Cortex of kidney (tissue), 1 donor: Measurements from ENCODE around the gene MCC.
A peak's percentile ranks its signal among the peaks of the same experiment; 100 is the strongest.

Experiments
- DNase-seq: peaks from one replicate; lab custom pipeline; 2025; lab: John Stamatoyannopoulos, UW

The MCC gene

GRCh38 chr5:113487781-113488644 is at the start of gene MCC:
TSS of gene MCC (minus strand) at chr5:113488453.
- no peak for DNase-seq

DNA sequence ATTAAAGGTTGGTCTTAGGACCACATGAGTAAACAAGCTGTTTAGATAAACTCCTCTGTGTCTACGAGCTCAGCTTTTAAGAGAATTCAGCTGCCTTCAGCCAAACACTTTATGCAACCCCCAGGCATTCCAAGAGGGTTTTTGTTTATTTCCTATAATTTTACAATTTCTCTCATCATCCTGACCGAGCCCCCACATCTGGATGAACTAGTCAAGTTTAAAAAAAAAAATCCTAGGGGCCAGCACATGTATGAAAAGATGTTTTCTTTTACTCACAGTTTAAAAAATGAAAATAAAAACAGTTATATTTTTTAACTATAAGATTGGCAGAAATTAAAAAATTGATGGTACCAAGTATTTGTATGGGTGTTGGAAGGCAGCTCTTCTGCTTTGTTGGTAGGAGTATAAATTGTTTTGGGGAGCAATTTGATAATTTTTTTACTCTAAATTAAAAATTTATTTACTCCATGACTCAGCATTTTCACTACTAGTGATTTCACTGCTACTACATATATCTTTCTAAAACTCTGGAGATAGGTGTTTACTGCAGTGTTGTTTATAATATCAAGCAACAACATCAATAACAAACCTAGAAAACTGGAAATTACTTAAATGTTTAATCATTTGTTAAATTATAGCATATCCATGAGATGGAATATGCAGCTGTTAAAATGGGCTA is 43.4 kb upstream of the MCC start:
- DNase-seq = no peak

- no peak for DNase-seq
These were observed 39.5 kb upstream of the MCC start for GRCh38 chr5:113527746-113528145.

DNA sequence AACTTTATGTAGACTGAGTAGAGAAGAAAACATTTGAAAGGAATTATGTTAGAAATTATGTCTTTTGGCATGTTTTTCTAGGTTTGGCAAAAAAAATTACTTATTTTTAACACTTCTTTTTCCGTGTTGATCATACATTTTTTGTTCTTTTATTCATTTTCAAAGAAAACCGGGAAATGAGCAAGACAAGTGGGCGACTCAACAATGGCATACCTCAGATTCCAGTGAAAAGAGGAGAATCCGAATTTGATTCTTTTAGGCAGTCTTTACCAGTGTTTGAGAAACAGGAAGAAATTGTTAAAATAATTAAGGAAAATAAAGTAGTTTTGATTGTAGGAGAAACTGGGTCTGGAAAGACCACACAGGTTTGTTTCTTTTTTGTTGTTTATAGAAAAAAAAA is 38.2 kb upstream of the MCC start:
- no peak for DNase-seq

GRCh38 chr5:113524927-113525326 is 36.7 kb upstream of the MCC start:
- no peak for DNase-seq

DNA sequence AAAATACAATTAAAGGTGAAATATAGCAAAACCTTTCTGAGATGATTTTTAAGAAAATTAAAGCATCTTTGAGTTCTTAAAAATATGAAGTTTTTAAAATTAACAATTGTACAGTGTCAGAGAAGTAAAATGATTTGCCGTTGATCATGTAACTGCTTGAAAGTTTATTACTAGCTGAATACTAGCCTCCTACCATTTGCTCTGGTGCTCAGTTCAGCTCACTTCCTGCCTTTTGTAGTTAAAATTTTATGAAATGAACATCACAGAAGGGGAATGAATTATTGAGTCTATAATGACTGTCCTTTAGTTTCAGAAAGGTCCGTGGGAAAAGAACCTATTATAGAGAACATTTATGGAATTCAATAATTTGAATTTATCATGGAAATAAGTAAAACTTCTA is 34.9 kb upstream of the MCC start:
- DNase-seq = no peak

DNA sequence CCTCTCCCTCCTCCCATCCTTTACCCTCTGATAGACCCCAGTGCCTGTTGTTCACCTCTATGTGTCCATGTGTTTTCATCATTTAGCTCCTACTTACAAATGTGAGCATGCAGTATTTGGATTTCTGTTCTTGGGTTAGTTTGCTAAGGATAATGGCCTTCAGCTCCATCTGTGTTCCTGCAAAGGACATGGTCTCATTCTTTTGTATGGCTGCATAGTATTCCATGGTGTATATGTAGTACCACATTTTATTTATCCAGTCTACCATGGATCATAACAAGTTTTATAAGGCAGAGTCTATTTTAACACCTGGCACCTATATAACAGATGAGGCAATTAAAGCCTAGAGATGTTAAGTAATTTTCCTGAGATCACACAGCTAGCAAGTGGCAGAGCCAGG is 32.6 kb upstream of the MCC start:
- DNase-seq = no peak

- DNase-seq = no peak
These were observed 32.2 kb upstream of the MCC start for GRCh38 chr5:113520429-113520828.

DNA sequence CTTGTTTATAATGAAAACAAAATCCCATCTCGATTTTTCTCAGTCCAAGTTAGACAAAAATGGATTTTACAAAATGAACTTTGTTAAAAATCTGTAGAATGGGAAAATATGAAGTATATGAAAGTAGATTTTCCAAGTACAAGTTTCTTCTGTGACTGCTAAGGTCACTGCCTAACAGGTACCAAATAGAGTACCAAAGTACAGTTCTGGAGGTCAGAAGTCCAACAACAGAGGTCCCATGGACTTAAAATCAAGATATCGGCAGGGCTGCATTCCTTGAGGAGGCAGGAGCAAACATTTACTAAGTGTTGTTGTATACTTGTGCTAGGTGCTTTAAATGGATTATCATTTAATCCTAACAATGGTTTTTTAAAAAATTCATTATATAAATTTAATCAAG is 31.2 kb upstream of the MCC start:
- DNase-seq = no peak

- no peak for DNase-seq
These were observed 30.6 kb upstream of the MCC start for GRCh38 chr5:113518884-113519283.

- DNase-seq = no peak
These were observed 26.0 kb upstream of the MCC start for GRCh38 chr5:113514289-113514635.

- peak; percentile 43 for DNase-seq
These were observed 25.4 kb upstream of the MCC start, which contains the start of gene YTHDC2 for GRCh38 chr5:113513384-113514288. TSS of gene YTHDC2 (plus strand) at chr5:113513694. CDS start at chr5:113513896, 202 bp downstream.

DNA sequence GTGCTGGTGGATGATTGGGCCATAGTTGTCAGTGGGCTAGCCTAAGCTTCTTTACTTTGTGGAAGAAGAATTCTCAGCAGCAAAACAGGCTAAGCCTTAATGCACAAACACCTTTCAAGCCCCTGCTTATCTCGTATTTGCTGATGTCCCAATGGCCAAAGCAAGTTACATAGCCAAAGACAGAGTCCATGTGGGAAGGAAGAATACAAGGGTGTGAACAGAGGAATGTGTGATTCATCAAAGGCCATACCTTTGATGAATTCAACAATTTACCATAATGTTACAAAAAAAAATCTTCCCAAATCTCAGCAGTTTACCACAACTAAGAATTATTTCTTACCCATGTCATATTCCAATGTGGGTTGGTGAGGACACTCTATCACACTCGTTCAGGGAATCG is 24.1 kb upstream of the MCC start:
- no peak for DNase-seq

DNA sequence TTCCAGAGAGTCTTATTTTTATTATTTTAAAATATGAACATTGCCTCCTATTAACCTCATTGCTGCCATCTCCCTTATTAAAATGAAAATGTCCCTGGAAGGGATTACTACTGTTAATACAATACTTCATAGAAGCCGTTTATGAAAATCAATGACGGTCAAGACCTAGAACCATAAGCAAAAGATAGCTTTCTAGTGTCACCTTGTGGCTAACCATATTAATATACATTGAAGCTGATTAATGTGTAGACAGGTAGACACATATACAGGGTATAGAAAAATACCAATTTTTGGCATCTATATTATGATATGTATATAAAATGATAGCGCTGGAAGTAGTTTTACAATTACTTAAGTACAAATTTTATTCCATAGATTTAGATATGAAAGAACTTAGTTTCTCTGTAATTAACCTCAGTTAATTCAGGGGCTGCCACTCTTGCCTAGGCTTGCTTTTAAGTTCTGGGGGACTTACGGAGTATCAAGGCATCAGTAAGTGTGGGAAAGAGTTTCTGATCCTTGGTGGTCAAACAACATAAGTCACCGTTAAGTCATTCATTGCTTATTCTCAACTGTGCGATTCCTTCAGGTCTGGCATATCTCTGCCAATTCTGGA is 22.7 kb upstream of the MCC start:
- DNase-seq = no peak

- DNase-seq = no peak
These were observed 20.5 kb upstream of the MCC start for GRCh38 chr5:113508756-113509155.

GRCh38 chr5:113507601-113508000 is 19.3 kb upstream of the MCC start:
- no peak for DNase-seq

DNA sequence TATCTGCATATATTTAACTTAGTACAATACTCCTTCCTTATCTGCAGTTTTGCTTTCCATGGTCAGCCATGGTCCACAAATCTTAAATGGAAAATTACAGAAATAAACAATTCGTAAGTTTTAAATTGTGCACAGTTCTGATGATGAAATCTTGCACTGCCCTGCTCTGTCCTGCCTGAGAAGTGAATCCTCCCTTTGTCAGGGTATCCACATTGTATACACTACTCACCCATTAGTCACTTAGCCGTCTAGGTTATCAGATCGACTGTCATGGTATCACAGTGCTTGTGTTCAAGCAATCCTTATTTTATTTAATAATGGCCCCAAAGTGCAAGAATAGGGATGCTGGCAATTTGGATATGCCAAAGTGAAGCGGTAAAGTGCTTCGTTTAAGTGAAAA is 16.9 kb upstream of the MCC start:
- no peak for DNase-seq

GRCh38 chr5:113503146-113503545 is 14.9 kb upstream of the MCC start:
- no peak for DNase-seq

DNA sequence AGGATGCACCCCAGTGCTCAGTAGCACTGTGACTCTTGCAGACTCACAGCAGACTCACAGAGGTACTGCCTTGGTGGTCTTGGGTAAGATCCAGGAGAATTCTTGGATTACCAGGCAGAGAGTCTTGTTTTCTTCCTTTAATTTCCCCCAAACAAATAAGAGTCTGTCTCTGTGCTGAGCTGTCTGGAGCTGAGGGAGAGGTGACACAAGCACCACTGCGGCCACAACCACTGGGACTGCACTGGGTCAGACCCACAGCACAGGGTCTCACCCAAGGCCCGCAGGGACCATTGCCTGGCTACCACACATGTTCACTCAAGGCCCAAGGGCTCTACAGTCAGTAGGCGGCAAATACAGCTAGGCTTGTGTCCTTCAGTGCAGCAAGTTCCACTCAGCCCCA is 13.8 kb upstream of the MCC start:
- DNase-seq = no peak

DNA sequence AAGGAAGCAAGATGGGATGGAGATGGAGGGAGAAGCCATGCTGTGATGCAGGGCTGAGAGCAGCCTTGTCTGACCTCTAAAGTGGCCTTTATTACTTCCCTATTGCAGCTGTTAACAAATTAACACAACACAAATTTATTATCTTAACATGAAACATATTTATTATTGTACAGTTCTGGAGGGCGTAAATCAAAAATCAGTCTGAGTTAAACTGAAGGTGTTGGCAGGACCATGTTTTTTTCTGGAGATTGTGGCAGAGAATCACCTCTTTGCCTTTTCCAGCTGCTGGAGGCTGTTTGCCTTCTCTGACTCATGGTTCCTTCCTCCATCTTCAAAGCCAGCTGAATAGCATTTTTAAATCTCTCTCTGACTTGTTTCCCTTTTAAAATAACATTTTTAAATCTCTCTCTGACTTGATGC is 7.2 kb upstream of the MCC start:
- DNase-seq = no peak

DNA sequence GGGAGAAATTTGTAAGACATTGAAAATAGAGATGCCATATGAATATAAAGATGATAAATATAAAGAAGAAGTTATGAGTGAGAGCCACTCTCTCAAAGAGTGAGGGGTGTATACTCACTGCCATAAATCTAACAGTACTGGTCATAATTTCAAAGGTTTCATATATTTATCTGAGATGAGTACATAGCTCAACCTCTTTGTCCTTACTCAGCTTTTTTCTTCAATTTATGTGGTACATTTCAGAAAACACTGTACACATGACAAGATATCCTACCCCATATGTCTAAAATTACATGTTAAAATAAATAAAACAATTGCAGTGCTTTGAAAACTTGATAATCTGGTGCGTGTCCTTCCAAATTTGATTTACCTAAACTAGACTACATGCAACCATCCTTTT is 5.2 kb upstream of the MCC start:
- DNase-seq = no peak

DNA sequence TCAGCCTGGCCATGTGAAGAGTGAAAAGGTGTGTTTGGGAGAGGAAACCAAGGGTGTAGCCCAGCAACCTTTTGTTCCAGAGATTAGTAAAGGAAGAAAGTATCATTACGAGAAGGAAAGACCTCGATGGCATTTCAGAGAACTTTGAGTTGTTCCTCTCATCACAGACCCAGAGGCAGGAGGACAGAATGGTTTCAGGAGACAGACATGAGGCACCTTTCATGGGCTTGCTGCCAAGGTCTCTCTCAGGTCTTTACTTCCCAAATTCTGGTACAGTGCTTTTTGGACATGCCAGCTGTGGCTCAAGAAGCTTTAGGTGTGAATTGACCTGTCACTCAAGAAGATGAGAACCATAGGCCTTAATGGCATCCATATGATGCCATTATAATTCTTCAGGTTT is 2.8 kb upstream of the MCC start:
- no peak for DNase-seq
